Measurements from ENCODE around the gene MRPL49.

The MRPL49 gene

DNA sequence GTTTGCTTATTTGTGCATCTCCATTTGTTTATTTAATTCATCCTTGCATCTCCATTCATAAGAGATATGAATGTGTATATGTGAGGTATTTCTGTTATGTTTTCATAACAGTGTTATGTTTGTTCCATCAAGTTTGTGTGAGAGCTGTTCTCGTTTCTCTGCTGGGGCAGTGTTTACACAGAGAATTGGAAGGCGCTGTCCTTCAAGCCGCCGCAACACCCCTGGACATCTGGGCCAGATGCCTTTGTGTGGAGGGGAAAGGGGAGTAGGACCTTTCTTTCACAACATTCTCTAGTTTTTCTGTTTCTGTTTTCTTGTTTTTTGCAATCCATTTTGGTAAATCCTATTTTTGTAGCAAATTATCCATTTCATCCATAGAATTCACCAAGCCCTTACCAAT, 17.5 kb upstream of the MRPL49 start:
- H2AK5ac ChIP-seq (ENCODE audit: low read length) = no peak overlapping the region
- H3K23ac ChIP-seq (ENCODE audit: low read length) = no peak overlapping the region
- no peak overlapping the region for H3K27ac ChIP-seq (ENCODE audit: low read depth, low read length)
- no peaks in the 10 kb centered on the region for H3K36me3 ChIP-seq (ENCODE audit: control insufficient read depth, insufficient read depth, low read length)
- no peak overlapping the region for H3K9ac ChIP-seq (ENCODE audit: low read length)
- H4K5ac ChIP-seq (ENCODE audit: low read length) = no peak overlapping the region
- no peaks in the 10 kb centered on the region for H3K4me1 ChIP-seq (ENCODE audit: control insufficient read depth, low read depth, low read length)
- no peak for DNase-seq
- WGBS (ENCODE audit: extremely low coverage, insufficient coverage, low lambda C conversion rate) = no CpG with 5 or more reads among the region's 4 CpGs
- no peaks in the 10 kb centered on the region for H3K79me2 ChIP-seq (ENCODE audit: control insufficient read depth, insufficient read depth, low read length)
- H3K4me3 ChIP-seq (ENCODE audit: low read length) = no peak overlapping the region
- no peak overlapping the region for H3K4me2 ChIP-seq (ENCODE audit: low read length)
- H2BK5ac ChIP-seq (ENCODE audit: low read length) = no peak overlapping the region
- H2BK120ac ChIP-seq (ENCODE audit: low read depth, low read length) = no peak overlapping the region
- H3K18ac ChIP-seq (ENCODE audit: low read length) = no peak overlapping the region
- H3K4ac ChIP-seq (ENCODE audit: low read depth, low read length) = no peak overlapping the region
- H3K79me1 ChIP-seq (ENCODE audit: low read length) = no peaks in the 10 kb centered on the region
- H4K8ac ChIP-seq (ENCODE audit: low read depth, low read length) = no peak overlapping the region
- H2BK15ac ChIP-seq (replicated peaks; ENCODE audit: low read depth) = no peak overlapping the region
- H3K56ac ChIP-seq (ENCODE audit: low read length) = no peak overlapping the region
- no peaks in the 10 kb centered on the region for H3K27me3 ChIP-seq (ENCODE audit: insufficient read depth, low read length, poor library complexity)

DNA sequence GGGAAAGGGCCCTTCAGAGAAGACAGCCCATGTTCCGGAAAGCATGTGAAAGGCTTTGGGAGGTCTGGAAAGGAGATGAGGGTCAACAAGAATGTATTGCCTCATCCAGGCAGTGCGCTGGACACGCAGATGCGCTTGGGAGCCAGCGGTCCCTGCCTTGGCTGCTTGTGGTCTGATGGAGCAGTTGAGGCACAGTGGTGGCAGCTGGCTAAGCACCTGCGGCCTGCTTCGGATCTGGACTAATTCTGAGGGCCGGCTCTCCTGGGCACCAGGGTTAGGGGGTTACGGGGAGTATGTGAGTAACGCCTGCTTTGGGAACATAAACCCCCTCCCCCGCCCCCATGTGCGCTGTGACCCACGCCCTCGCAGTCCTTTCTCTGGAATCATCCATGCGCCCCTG, 15.0 kb upstream of the MRPL49 start:
- no peaks in the 10 kb centered on the region for H3K36me3 ChIP-seq (ENCODE audit: control insufficient read depth, insufficient read depth, low read length)
- no peak overlapping the region for H2BK120ac ChIP-seq (ENCODE audit: low read depth, low read length)
- no peak overlapping the region for H2BK15ac ChIP-seq (replicated peaks; ENCODE audit: low read depth)
- H3K4me3 ChIP-seq (ENCODE audit: low read length) = no peak overlapping the region
- no peak overlapping the region for H2AK5ac ChIP-seq (ENCODE audit: low read length)
- DNase-seq = no peak
- H3K79me2 ChIP-seq (ENCODE audit: control insufficient read depth, insufficient read depth, low read length) = no peaks in the 10 kb centered on the region
- no peak overlapping the region for H3K27ac ChIP-seq (ENCODE audit: low read depth, low read length)
- no peaks in the 10 kb centered on the region for H3K79me1 ChIP-seq (ENCODE audit: low read length)
- H3K23ac ChIP-seq (ENCODE audit: low read length) = no peak overlapping the region
- H3K27me3 ChIP-seq (ENCODE audit: insufficient read depth, low read length, poor library complexity) = no peaks in the 10 kb centered on the region
- H3K4me2 ChIP-seq (ENCODE audit: low read length) = no peak overlapping the region
- no peak overlapping the region for H3K9ac ChIP-seq (ENCODE audit: low read length)
- WGBS (ENCODE audit: extremely low coverage, insufficient coverage, low lambda C conversion rate) = no CpG with 5 or more reads among the region's 15 CpGs
- H2BK5ac ChIP-seq (ENCODE audit: low read length) = no peak overlapping the region
- no peak overlapping the region for H4K8ac ChIP-seq (ENCODE audit: low read depth, low read length)
- no peak overlapping the region for H3K56ac ChIP-seq (ENCODE audit: low read length)
- no peak overlapping the region for H3K18ac ChIP-seq (ENCODE audit: low read length)
- H4K5ac ChIP-seq (ENCODE audit: low read length) = no peak overlapping the region
- peaks cover 2% of the 10 kb centered on the region for H3K4me1 ChIP-seq (ENCODE audit: control insufficient read depth, low read depth, low read length)
- no peak overlapping the region for H3K4ac ChIP-seq (ENCODE audit: low read depth, low read length)

DNA sequence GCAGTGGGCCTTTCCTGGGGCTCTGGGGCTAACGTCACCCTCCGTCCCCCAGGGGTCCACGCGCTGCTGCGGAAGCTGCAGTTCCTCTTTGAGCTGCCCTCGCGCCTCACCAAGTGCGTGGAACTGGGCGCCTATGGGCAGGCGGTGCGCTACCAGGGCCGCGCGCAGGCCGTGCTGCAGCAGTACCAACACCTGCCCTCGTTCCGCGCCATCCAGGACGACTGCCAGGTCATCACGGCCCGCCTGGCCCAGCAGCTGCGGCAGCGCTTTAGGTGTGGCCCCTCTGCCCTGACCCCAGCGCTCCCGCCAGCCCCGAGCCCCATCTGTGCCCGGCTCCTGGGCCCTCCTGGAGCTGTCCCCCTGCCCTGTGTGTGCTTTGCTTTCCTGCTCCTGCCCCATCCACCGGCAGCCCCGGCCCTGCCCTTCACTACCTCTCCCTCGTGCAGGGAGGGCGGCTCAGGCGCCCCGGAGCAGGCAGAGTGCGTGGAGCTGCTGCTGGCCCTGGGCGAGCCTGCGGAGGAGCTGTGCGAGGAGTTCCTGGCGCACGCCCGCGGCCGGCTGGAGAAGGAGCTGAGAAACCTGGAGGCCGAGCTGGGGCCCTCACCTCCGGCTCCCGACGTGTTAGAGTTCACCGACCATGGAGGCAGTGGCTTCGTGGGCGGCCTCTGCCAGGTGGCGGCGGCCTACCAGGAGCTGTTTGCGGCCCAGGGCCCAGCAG, 14.2 kb upstream of the MRPL49 start:
- WGBS (ENCODE audit: extremely low coverage, insufficient coverage, low lambda C conversion rate) = no CpG with 5 or more reads among the region's 52 CpGs
- Histone ChIP-seq H3K27ac (ENCODE audit: low read depth, low read length) (no peak overlapping the region), H3K4me1 (ENCODE audit: control insufficient read depth, low read depth, low read length) (peaks cover 2% of the 10 kb centered on the region), H3K79me2 (ENCODE audit: control insufficient read depth, insufficient read depth, low read length) (no peaks in the 10 kb centered on the region), H3K4ac (ENCODE audit: low read depth, low read length) (no peak overlapping the region), H3K4me2 (ENCODE audit: low read length) (no peak overlapping the region), H3K23ac (ENCODE audit: low read length) (no peak overlapping the region), H3K79me1 (ENCODE audit: low read length) (no peaks in the 10 kb centered on the region), H3K4me3 (ENCODE audit: low read length) (no peak overlapping the region), H3K36me3 (ENCODE audit: control insufficient read depth, insufficient read depth, low read length) (no peaks in the 10 kb centered on the region), H4K5ac (ENCODE audit: low read length) (no peak overlapping the region), H2BK120ac (ENCODE audit: low read depth, low read length) (no peak overlapping the region), H3K9ac (ENCODE audit: low read length) (no peak overlapping the region), H2AK5ac (ENCODE audit: low read length) (no peak overlapping the region), H3K27me3 (ENCODE audit: insufficient read depth, low read length, poor library complexity) (no peaks in the 10 kb centered on the region), H3K18ac (ENCODE audit: low read length) (no peak overlapping the region), H3K56ac (ENCODE audit: low read length) (no peak overlapping the region), H4K8ac (ENCODE audit: low read depth, low read length) (no peak overlapping the region), H2BK5ac (ENCODE audit: low read length) (no peak overlapping the region), H2BK15ac (replicated peaks; ENCODE audit: low read depth) (no peak overlapping the region)
- DNase-seq = no peak

DNA sequence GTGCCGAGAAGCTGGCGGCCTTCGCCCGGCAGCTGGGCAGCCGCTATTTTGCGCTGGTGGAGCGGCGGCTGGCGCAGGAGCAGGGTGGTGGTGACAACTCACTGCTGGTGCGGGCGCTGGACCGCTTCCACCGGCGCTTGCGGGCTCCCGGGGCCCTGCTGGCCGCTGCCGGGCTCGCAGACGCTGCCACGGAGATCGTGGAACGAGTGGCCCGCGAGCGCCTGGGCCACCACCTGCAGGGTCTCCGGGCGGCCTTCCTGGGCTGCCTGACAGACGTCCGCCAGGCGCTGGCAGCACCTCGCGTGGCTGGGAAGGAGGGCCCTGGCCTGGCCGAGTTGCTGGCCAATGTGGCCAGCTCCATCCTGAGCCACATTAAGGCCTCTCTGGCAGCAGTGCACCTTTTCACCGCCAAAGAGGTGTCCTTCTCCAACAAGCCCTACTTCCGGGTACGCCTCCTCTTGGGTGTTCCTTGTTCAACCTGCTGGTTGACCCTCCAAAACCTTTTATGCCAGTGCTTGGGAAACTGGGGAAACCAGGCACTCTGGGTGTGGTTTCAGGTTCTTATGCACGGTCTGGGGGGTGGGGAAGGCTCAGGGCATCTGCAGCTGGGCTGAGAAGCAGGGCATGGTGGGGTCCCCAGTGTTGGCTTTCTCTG, 13.5 kb upstream of the MRPL49 start:
- Histone ChIP-seq H3K9ac (ENCODE audit: low read length) (no peak overlapping the region), H3K79me1 (ENCODE audit: low read length) (no peaks in the 10 kb centered on the region), H3K4me2 (ENCODE audit: low read length) (no peak overlapping the region), H3K27me3 (ENCODE audit: insufficient read depth, low read length, poor library complexity) (no peaks in the 10 kb centered on the region), H2BK120ac (ENCODE audit: low read depth, low read length) (no peak overlapping the region), H3K23ac (ENCODE audit: low read length) (no peak overlapping the region), H4K5ac (ENCODE audit: low read length) (no peak overlapping the region), H2AK5ac (ENCODE audit: low read length) (no peak overlapping the region), H3K79me2 (ENCODE audit: control insufficient read depth, insufficient read depth, low read length) (no peaks in the 10 kb centered on the region), H3K4me1 (ENCODE audit: control insufficient read depth, low read depth, low read length) (peaks cover 3% of the 10 kb centered on the region), H3K4ac (ENCODE audit: low read depth, low read length) (no peak overlapping the region), H3K4me3 (ENCODE audit: low read length) (no peak overlapping the region), H4K8ac (ENCODE audit: low read depth, low read length) (no peak overlapping the region), H3K27ac (ENCODE audit: low read depth, low read length) (no peak overlapping the region), H3K56ac (ENCODE audit: low read length) (no peak overlapping the region), H2BK15ac (replicated peaks; ENCODE audit: low read depth) (no peak overlapping the region), H2BK5ac (ENCODE audit: low read length) (no peak overlapping the region), H3K36me3 (ENCODE audit: control insufficient read depth, insufficient read depth, low read length) (no peaks in the 10 kb centered on the region), H3K18ac (ENCODE audit: low read length) (no peak overlapping the region)
- DNase-seq = no peak
- no CpG with 5 or more reads among the region's 38 CpGs for WGBS (ENCODE audit: extremely low coverage, insufficient coverage, low lambda C conversion rate)

DNA sequence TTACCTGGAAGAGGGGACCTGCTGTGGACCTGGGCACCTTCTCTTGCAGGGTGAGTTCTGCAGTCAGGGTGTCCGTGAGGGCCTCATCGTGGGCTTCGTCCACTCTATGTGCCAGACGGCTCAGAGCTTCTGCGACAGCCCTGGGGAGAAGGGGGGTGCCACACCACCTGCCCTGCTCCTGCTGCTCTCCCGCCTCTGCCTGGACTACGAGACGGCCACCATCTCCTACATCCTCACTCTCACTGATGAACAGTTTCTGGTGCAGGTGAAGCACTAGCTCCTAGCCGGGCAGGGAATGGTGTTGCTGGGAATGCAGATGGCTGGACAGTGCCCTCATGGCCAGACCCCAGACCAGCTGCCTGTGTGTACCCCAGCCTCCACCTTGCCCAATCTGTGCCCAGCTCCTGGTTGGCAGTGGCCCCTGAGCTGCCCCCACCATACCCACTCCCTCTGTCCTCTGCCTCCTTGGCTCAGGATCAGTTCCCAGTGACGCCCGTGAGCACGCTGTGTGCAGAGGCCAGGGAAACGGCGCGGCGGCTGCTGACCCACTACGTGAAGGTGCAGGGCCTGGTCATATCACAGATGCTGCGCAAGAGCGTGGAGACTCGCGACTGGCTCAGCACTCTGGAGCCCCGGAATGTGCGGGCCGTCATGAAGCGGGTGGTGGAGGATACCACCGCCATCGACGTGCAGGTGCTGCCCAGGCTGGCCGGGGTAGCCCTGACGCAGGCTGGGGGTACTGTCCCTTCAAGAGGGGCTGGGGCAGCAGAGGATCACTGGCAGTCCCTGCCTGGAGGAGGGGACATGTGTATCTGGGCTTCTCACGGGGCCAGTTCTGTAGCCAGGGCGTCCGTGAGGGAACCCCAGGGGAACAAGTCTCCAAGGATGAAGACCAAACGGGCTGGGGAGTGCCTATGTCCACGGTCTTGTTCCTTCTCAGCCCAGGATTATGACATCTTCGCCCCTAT, 12.6 kb upstream of the MRPL49 start:
- Histone ChIP-seq H3K4me2 (ENCODE audit: low read length) (no peak overlapping the region), H3K4me1 (ENCODE audit: control insufficient read depth, low read depth, low read length) (peaks cover 3% of the 10 kb centered on the region), H2BK15ac (replicated peaks; ENCODE audit: low read depth) (no peak overlapping the region), H2AK5ac (ENCODE audit: low read length) (no peak overlapping the region), H3K4me3 (ENCODE audit: low read length) (no peak overlapping the region), H3K56ac (ENCODE audit: low read length) (no peak overlapping the region), H3K27ac (ENCODE audit: low read depth, low read length) (no peak overlapping the region), H3K18ac (ENCODE audit: low read length) (no peak overlapping the region), H3K27me3 (ENCODE audit: insufficient read depth, low read length, poor library complexity) (no peaks in the 10 kb centered on the region), H3K36me3 (ENCODE audit: control insufficient read depth, insufficient read depth, low read length) (no peaks in the 10 kb centered on the region), H3K23ac (ENCODE audit: low read length) (no peak overlapping the region), H4K5ac (ENCODE audit: low read length) (no peak overlapping the region), H2BK120ac (ENCODE audit: low read depth, low read length) (no peak overlapping the region), H3K4ac (ENCODE audit: low read depth, low read length) (no peak overlapping the region), H3K79me1 (ENCODE audit: low read length) (no peaks in the 10 kb centered on the region), H2BK5ac (ENCODE audit: low read length) (no peak overlapping the region), H4K8ac (ENCODE audit: low read depth, low read length) (no peak overlapping the region), H3K79me2 (ENCODE audit: control insufficient read depth, insufficient read depth, low read length) (no peaks in the 10 kb centered on the region), H3K9ac (ENCODE audit: low read length) (no peak overlapping the region)
- DNase-seq = no peak
- WGBS (ENCODE audit: extremely low coverage, insufficient coverage, low lambda C conversion rate) = no CpG with 5 or more reads among the region's 36 CpGs

Data from mesendoderm (in vitro differentiated cells).